ENCODE results near the gene FADS2.

DNA sequence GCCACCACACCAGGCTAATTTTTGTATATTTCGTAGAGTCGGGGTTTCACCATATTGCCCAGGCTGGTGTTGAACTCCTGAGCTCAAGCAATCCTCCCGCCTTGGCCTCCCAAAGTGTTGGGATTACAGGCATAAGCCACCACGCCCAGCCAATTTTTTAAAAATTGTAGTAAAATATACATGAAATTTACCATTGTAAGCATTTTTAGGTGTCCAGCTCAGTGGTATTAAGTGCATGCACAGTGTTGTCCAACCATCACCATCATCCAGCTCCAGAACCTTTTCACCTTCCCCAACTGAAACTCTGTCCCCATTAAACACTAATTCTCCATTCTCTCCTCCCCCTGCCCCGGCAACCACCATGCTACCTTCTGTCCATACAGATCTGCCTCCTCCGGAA, 54.8 kb downstream of the FADS2 start:
- TF ChIP-seq, protein P1, sequence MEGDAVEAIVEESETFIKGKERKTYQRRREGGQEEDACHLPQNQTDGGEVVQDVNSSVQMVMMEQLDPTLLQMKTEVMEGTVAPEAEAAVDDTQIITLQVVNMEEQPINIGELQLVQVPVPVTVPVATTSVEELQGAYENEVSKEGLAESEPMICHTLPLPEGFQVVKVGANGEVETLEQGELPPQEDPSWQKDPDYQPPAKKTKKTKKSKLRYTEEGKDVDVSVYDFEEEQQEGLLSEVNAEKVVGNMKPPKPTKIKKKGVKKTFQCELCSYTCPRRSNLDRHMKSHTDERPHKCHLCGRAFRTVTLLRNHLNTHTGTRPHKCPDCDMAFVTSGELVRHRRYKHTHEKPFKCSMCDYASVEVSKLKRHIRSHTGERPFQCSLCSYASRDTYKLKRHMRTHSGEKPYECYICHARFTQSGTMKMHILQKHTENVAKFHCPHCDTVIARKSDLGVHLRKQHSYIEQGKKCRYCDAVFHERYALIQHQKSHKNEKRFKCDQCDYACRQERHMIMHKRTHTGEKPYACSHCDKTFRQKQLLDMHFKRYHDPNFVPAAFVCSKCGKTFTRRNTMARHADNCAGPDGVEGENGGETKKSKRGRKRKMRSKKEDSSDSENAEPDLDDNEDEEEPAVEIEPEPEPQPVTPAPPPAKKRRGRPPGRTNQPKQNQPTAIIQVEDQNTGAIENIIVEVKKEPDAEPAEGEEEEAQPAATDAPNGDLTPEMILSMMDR (IDR thresholded peaks at IDR 0.05; ENCODE audit: insufficient read depth, low read length), result no peak
- TF ChIP-seq POLR2AphosphoS5 (IDR thresholded peaks at IDR 0.05; ENCODE audit: low read depth), result no peak
- no peak for TF ChIP-seq SPI1 (IDR thresholded peaks at IDR 0.05; ENCODE audit: borderline replicate concordance, low read depth)
